GM21423 (cell line): ENCODE measurements around the gene SARDH.
"Not testable (repeated sequence)": the region's sequence is repeated elsewhere in the genome, so short reads cannot be mapped to it uniquely, and the experiment has no call there.

Experiments used
- ATAC-seq: cut with Tn5 transposase; IDR thresholded peaks from one replicate; pipeline ENCODE4 v1.9.1; 2021; ENCODE audit warnings: mild to moderate bottlenecking, moderate library complexity; ENCODE audit not compliant: unreplicated experiment

The SARDH gene

DNA sequence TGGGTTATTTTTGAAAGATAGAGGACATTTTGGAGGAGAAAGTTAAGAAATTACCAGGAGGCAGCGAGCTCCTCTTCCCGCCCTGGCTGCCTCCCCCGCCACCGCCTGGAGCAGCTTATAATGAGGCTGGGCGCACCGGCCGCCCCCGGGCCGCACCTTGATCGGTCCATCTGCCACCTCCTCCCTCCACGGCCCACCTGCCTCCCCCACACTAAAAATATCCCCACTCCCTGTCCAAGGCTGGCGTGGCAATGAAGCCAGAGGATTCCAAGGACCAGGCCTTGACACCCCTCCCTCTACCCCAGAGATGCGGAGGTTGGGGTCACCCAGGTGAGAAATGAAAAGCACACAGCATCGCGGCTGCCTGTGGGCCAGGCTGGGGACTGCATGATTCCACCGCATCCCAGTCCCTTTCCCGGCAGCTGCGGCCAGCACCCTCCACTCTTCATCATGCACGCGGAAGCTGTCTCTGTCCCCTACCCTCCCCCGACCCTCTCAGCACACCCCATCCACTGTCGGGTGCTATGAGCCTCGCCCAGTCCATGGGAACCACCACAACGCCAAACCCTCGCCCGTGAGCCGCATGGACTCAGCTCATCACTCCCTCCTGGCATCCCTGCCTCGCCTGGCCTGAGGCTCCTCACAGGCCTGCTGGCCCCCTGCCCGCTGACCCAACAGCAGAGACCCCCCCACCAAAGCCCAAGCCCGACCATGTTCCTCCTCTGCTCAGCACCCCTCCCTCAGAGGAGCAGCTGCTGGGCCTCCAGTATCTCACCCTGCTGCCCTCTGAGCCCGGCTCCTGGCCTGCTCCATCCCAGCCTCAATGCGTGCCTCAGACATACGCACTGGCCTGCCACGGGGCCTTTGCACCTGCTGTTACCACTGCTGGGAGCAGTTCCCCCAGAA is 50.0 kb downstream of the SARDH start:
- no peak for ATAC-seq

DNA sequence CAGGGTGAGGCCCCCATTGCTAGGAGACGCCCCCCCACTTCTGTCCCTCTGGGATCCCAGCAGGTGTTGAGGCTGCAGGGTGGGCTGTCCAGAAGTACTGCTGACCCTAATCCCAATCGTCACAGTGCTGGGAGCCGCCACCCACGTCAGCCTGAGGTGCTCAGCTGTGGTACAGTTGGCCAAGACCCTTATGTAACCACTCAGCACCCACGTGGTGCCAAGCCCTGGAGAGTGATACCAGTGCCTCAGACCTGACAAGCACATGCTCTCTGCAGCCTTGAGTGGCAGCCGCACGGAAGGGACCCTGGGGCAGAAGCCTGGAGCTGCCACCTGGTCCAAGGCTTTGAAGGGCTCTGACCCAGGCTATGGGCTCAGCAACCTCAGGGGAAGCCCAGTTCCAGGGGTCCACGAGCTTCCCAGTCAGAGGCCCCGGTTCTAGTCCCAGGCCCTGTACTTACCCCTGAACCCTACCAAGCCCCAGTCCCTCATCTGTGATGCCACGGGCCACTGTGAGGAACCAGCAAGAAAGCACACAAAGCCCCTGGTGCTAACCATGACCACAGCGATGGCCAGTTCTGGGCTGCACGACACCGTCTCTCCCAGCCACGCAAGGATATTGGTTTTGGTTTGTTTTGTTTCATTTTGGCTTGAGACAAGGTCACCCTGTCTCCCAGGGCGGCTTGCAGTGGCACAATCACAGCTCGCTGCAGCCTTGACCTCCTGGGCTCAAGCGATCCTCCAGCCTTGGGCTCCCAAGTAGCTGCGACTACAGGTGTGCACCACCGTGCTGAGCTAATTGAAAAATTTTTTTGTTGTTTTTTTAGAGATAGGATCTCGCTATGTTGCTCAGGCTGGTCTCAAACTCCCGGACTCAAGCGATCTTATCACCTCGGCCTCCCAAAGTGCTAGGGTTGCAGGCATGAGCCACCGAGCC is 51.2 kb downstream of the SARDH start:
- ATAC-seq = no peak

DNA sequence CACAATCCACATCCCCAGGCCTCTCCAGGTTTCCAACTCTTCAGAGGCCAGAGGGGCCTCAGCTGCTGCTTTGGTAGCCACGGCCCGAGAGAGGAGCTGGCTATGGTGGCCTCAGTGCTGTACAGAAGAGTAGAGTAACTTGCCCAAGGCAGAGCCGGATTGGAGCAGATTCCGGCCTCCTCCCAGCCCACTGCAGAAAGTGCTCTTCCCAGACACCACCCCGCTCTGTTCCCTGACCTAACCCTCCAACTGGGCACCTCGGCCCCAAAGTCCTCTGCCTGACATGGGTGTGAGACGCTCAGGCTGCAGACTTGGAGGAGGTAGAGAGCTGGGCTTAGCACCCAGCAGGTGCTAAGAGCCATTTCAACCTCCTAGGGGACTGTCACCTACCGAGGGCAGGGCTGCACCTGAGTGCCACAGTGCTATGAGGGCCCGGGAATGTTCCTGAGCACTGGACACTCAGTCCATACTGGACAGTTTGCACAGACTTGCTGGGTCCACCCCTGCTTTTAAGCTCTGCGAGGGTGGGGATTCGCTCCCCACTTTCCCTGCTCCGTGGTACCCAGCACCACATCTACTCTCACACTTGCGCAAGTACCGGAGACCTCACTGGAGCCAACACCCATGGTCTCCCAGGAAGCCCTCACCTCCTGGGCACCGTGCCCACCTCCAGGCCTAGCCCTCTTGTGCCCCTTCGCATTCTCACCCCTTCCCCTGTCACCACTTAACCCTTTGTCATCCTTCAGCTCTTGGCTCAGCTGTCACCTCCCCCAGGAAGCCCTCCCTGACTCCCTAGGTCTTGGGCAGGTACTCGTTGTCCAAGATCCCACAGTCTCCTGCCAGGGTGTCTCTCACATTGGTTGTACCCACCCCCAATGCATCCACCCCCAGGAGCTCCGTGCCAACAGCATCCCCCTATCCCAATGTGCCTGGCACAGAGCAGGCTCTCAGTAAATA is 52.2 kb downstream of the SARDH start:
- no peak for ATAC-seq

DNA sequence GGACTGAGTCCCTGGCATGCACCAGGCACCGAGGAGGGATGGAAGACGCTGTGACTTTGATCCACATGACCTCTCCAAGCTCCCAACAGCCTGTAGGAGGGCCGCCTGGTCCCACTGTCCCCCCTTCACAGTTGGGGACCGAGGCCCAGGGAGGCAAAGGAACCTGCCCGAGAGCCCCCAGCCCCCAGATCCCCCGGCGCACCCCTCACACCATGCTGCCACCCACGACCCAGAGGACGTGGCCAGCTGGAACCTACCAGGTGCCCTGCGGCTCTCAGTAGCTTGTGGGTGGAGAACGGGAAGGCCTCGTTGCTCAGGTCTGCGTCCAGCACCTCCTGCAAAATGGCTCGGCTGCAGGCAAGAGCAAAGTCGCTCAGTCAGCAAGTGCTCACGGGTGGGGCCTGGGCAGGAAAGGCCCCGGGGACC is 53.2 kb downstream of the SARDH start:
- no peak for ATAC-seq

DNA sequence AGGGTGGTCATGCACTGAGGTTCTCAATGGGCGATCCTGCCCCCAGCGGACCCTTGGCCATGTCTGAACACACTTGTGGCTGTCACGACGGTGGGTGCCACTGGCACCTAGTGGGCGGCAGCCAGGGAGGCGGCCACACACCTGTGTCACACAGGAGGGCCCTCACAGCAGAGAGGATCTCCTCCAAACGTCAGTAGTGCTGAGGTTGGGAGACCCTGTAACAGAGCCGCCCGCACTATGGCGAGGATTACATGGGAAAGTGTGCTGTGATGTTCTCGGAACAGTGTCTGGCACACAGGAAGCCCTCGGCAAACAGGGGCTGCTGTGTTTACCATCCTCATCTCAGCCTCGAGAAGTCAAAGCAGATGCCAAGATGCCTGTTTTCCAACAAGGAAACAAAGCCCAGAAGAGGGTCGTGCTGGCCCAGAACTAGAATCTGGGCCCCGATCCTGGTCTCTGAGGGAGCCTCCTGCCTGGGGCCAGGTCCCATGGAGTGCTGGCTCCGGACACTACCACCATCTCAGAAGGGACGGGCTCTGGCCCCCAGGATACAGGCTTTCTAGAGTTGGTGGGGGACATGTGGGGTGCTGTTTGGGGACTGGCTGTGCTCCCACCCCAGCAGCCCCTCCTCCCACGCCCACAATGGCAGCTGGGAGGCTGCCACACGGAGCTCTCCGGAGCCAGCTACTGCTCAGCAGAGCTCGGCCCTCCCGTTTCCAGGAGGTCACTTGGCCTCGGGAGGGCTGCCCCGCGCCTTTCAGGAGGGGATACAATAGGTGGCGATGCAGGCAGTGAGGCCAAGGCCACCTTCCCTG is 53.8 kb downstream of the SARDH start:
- ATAC-seq = no peak

DNA sequence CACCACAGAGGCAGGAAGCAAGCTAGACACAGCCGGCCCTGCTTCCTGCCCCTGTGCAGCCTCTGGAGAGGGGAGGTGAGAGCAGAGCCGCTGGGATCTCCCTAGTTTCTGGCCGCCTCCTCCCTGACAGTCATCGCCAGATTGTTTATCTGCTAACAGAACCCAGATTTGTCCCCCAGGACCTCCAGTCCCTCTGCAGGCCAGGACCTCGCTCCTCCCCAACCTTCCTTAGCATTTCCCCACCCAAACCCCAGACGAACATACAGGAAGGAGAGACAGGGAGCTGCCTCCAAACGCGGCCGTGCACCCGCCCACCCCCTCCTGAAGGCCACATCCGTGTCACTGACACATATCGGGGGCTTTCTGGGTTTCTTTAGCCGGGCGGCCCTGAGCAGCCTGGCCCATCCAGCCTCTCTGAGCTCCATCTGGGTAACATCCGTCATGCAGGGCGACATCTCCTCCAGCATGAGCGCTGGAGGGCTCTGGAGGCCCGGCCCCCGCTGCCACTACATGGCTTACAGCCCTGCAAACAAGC is 54.5 kb downstream of the SARDH start:
- no peak for ATAC-seq

DNA sequence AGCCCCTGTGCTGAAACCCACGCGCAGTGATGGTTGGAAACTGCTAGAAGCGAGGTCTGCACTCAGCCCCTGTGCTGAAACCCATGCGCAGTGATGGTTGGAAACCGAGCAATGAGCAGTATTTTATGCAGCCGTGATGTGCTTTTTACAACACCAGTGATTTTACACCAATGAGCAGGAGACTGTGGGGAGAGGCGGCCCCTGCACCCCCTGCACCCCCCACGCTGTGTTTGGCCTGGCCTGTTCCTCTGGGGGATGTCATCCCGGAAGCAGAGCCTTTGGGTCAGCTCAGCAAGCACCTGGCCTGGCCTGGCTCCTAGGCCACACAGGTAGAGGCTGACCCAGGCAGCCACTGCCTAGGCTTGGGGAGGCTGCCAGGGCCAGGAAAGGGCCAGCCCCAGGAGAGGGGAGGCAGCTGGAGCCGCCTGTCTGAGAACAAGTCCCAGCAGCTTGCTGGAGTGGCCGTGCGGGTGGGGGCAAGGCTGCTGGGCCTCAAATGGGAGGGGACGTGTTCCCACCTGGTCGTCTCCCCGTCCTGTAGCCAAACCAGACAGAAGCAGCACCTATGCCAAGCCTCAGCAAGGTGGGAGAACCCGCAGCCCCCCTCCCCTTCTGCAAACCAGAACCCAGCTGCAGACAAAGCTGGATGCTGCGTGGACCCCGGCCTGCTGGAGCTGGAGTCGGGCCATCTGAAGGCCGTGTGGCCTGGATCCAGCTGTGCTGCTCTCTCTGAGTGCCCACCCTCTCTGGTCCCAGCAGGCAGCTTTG is 55.1 kb downstream of the SARDH start:
- no peak for ATAC-seq

DNA sequence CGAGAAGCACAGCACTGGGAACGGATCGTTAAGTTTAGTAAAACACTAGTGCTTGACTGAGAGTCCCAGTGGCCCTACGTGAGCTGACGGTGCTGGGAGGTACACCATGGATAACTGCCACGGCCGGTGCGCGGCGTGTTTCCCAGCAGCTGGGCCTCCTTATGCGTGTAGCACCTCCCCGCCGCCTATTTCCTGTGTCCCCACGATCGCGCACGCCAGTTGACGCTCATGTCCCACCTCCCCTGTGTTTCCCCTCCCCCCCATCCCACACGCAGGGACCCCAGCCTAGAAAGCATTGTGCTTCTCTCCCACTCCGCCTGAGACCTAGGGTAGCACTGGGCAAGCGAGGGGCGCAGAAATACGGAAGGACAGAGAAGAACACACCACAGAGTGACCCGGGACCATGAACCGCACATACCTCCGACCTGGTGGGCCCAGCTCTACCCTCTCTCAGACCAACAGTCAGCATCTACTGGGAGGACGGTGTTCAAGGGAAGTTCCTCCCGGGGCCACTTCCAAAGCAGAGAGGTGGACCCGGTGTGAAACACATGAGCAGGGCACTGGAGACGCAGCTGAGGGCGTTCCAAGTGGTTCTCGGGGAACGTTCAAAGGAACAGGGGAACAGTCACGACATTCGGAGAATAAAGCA is 56.4 kb downstream of the SARDH start:
- no peak for ATAC-seq

DNA sequence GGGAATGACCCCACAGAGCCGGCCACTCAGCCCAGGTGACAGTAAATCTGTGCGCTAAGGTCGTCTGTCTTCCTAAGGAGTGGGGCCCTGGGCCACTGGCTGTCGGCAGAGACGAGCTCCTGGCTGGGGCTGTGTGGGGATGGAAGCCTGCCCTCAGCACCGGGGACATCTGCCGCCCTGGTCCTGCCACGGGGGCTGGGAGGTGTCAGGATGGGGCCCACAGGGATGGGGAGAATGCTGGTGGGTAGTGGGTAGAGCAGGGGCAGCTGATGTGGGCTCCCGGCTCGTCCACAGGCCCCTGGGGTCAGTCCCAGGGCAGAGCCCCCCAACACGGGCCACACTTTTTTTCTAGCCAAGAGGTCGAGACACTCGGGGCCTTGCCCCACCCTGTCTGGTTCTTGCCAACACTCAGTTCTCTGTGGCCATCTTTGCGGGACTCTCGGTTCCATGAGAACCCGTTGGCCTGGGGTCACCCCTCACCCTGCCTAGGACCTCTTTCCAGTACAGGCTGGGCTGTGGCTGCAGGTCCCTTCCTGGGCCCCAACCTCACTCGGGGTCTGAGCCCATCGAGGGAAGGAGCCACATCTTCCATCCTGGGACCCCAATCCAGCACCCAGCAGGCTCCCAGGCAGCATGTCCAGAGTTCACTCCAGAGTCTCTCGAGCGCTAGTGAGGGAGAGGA is 57.0 kb downstream of the SARDH start:
- ATAC-seq = no peak

DNA sequence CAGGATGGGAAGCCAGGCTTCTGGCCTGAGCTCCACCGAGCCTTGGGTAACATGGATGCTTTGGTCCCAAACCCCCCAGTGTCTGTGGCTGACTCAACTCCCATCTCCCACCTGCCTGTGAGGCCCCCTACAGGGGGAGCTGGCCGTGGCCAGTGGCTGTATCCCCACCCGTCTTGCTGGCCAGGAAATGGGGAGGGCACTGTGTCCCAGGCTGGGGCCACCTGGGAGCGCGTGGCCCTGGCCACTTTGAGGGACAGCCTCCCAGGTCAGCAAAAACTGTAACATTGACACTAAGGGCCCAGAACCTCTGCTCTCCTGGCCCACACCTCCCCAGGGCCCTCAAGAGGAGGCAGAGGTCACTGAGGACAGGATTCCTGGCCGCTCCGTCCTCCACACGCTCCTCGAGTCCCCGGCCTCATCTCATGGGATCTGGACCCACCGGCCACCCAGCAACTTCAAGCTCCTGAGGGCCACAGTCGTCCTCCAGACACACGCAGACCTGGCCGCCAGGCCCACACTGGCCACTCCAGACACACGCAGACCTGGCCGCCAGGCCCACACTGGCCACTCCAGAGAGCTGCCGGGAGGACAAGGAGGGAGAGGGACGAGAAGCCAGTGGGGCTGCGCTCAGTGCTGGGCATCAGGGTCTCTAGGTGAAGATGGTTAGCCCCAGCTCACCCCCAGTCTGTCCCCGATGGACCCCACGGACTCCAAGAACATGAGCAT is 57.7 kb downstream of the SARDH start:
- no peak for ATAC-seq

DNA sequence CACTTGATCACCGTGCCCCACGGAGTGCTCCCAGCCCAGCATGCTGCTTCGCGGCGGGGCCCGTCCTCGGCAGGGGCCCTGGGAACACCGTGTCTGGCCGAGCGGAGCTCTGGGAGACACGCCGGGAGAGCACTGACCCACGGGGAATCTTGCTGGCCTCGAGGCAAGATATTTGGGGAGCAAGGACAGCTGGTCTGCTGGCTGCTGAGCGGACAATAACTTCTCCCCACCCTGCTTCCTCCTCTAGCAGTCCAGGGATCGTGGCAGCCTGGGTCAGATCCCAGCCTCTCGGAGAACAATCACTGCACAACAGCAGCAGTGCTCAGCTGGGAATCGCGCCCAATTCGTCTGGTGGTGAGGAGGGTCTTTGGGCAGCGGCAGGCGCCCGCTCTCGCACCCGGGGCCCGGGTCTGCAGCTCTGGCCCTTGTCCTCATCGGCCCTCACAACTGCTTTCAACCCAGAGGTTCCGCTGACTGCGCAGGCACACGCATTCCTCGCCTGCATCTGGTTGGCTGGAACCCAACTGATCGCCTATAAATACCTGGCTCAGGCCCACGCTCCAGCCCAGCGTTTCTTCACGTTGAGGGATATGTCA is 58.6 kb downstream of the SARDH start:
- ATAC-seq = no peak

DNA sequence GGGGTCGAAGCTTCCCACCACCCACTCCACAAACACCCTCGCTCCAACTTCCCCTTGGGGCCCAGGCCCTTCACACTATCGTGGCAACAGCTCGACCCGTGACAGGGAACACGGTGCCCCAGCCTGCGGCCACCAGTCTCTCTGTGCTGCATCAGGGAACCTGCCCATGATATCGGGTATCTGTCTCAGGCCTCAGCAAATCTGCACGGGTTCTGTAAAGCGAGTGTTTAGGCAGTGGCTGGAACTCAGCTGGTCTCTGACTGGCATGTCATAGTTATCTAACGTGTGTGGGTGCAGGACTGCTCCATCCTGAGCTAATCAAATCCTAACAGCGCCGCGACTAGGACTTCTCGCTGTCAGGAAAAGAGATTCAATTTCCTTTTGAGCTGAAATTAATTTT is 59.1 kb downstream of the SARDH start:
- no peak for ATAC-seq

DNA sequence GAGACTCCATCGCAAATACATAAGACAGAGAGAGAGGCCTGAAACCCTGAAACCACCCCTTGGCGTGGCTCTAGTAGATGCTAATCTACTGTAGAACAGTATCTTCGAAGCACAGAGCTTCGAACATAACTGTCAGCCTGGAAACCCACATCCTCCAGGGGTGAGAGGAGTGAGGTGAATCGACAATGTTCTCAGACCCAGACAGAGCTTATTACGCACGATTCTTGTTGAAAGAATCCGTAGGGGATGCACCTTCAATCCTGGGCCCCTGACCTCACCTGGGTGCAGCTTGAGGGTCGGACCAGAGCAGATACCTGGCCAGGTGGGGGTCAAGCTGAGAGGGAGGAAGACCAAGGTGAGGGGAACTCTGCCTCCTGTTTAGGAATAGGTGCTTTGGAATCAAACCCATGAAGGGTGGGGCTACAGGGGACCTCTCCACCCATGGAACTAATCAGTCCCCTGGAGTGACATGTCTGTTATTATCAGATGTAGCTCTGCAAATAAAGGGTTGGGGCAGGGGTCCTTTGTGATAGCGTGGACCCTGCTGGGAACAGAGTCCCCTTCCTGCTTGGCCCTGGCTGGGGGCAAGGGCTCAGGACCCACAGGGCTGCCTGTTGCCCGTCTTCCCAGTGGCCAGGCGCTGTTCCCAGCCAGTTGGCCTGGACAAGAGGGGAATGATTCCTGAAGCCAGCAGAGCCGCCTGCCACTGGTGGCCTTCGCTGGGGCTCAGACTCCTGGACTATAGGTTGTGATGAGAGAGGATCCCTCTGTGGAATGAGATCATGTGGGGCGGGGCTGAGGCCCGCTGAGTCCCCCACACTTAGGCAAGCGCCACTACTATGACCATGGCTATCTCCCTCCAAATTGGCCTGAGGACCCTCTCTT is 60.8 kb downstream of the SARDH start:
- no peak for ATAC-seq

DNA sequence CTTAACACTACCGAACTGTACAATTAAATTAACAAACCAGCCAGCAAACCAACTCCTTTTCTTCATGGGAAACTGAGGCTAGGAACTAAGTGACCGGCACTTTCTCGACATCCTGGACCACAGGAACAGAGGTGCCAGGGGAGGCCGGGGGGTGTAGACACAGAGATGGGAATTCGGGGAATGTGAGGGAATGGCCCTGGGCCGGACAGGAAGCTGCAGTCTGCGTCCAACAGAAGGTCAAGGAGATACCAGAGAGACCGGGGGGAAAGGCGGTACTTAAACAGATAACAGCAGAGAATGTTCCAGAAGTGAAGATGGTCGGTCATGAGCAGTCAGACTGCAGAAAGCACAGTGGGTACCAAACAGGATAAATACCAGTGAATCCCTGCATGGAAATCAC is 61.7 kb downstream of the SARDH start:
- ATAC-seq = no peak

DNA sequence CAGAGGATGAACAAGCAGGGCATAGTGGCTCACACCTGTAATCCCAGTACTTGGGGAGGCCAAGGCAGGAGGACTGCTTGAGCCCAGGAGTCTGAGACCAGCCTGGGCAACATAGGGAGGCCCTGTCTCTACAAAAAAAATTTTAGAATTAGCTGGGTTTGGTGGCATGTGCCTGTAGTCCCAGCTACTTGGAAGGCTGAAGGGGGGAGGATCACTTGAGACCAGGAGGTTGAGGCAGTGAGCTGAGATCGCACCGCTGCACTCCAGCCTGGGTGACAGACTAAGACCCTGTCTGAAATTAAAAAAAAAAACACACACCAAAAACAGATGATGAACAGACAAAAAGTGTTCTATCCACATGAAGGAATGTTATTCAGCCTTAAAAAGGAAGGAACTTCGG is 62.4 kb downstream of the SARDH start:
- not testable (repeated sequence) for ATAC-seq

DNA sequence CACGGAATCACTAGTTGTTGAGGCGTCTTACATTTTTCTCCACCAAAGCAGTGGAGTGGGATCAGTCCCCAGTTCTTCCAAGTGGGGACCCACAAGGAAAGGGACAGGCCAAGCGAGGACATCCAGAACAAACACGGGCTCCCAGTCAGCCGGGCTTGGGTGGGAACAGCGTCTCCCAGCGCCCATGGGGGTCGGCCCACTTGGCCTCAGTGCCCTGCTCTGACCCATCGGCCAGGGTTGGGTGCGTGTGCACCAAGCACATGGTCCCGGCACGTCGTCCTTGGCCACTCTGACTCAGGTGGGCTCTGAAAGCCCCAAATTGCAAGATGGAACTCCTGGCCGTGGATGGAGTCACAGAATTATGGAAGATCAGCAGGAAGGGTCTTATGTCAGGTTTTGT is 64.1 kb downstream of the SARDH start:
- ATAC-seq = no peak
